CD4-positive, alpha-beta memory T cell (primary cell): Measurements from ENCODE around the gene ODAD4. TPM values are rescaled to one million over a fixed set of nuclear protein-coding genes. Genes with fewer than 3 reads are reported as not detected.

Experiments
- CTCF ChIA-PET: fragments of 350-600 bp; sonication (Branson Sonifier 250); formaldehyde crosslinking; loops from one replicate; lab custom pipeline; 2021; ENCODE audit warnings: inconsistent platforms; ENCODE audit not compliant: partially characterized antibody; lab: Charles Lee
- POLR2A ChIA-PET: fragments of 350-600 bp; sonication (Branson Sonifier 250); formaldehyde crosslinking; loops from one replicate; lab custom pipeline; 2021; ENCODE audit not compliant: partially characterized antibody; lab: Charles Lee
- DNase-seq, 5 donors: peaks; one replicate each; pipeline versions ENCODE4 v3.0.0 to v3.0.0-alpha.2; 2020 to 2022; ENCODE audit warnings: mixed read lengths in 1 of 5
- H3K27ac ChIP-seq: one replicate; pipeline ENCODE4 v1.7.0; 2013; ENCODE audit warnings: low read depth, low read length
- H3K27me3 ChIP-seq: 2 replicates; pipeline ENCODE4 v1.7.0; 2013; ENCODE audit warnings: mild to moderate bottlenecking, low read length, moderate library complexity; ENCODE audit not compliant: insufficient read depth
- H3K36me3 ChIP-seq: 2 replicates; pipeline ENCODE4 v1.7.0; 2013; ENCODE audit warnings: mild to moderate bottlenecking, low read length, moderate library complexity; ENCODE audit not compliant: insufficient read depth
- H3K4me1 ChIP-seq: 2 replicates; pipeline ENCODE4 v1.7.0; 2013; ENCODE audit warnings: mild to moderate bottlenecking, low read length, moderate library complexity; ENCODE audit not compliant: insufficient read depth
- H3K4me3 ChIP-seq, 2 donors: one replicate each; pipeline ENCODE4 v1.7.0; 2013; ENCODE audit warnings: low read length in 2 of 2, mild to moderate bottlenecking in 1 of 2
- H3K9me3 ChIP-seq, 2 donors: one replicate each; pipeline ENCODE4 v1.7.0; 2013; ENCODE audit warnings: low read length in 2 of 2, control low read depth in 1 of 2; ENCODE audit not compliant: control insufficient read depth in 1 of 2
- H3K27ac Mint-ChIP-seq, 7 donors: one replicate each; pipeline ENCODE4 v1.8.0; 2020 to 2021; ENCODE audit warnings: mixed read lengths in 7 of 7, mild to moderate bottlenecking in 6 of 7, inconsistent platforms in 3 of 7, moderate library complexity in 3 of 7
- H3K27me3 Mint-ChIP-seq, 2 donors: one replicate each; pipeline ENCODE4 v1.8.0; 2020 to 2021; ENCODE audit warnings: mixed read lengths in 2 of 2
- H3K36me3 Mint-ChIP-seq, 2 donors: one replicate each; pipeline ENCODE4 v1.8.0; 2020 to 2021; ENCODE audit warnings: mixed read lengths in 2 of 2, inconsistent platforms in 1 of 2, mild to moderate bottlenecking in 1 of 2
- H3K4me1 Mint-ChIP-seq, 4 donors: one replicate each; pipeline ENCODE4 v1.8.0; 2020 to 2021; ENCODE audit warnings: mixed read lengths in 4 of 4, mild to moderate bottlenecking in 1 of 4
- H3K4me3 Mint-ChIP-seq, 8 donors: one replicate each; pipeline ENCODE4 v1.8.0; 2020 to 2021; ENCODE audit warnings: mixed read lengths in 8 of 8, mild to moderate bottlenecking in 7 of 8, moderate library complexity in 6 of 8, inconsistent platforms in 3 of 8
- H3K9me3 Mint-ChIP-seq, 8 donors: one replicate each; pipeline ENCODE4 v1.8.0; 2020 to 2021; ENCODE audit warnings: mixed read lengths in 8 of 8, mild to moderate bottlenecking in 5 of 8, inconsistent platforms in 3 of 8, moderate library complexity in 1 of 8
- intact Hi-C: fragments of 100-400 bp; cut with micrococcal nuclease; formaldehyde crosslinking; loops from one replicate; pipeline ENCODE4 v1.15.1; 2023
- polyA plus RNA-seq, 2 donors: library from polyadenylated mRNA; unstranded; fragments of 300-500 nt; fragmentation: Illumina TruSeq; gene quantifications; one replicate each; pipeline ENCODE4 v1.2.3, GENCODE V29; 2021
- total RNA-seq, 2 experiments: library from RNA; stranded (reverse); gene quantifications; one replicate each; pipeline ENCODE4 v1.2.3, GENCODE V29; 2021

The ODAD4 gene
- total and polyA plus RNA-seq, 4 experiments from 2014 or later = 0.11 to 0.20 TPM; not detected in 2

GRCh38 chr17:41893384-41893783 lies 37.0 kb upstream of the ODAD4 start:
- Mint-ChIP-seq H3K4me1 (peaks cover 0 to 6% (median 0%) of the 10 kb centered on the region in 4 donors), H3K27me3 (no peaks in the 10 kb centered on the region), H3K36me3 (peaks cover 46 to 75% of the 10 kb centered on the region in 2 donors), H3K9me3 (no peaks in the 10 kb centered on the region), H3K4me3 (no peak overlapping the region), H3K27ac (no peak overlapping the region)
- Histone ChIP-seq H3K27me3 (no peaks in the 10 kb centered on the region), H3K9me3 (no peaks in the 10 kb centered on the region), H3K4me1 (no peaks in the 10 kb centered on the region), H3K4me3 (no peak overlapping the region), H3K27ac (no peak overlapping the region), H3K36me3 (peaks cover 74% of the 10 kb centered on the region)
- no peak for DNase-seq
- intact Hi-C loops = no loop called here
- POLR2A ChIA-PET = interaction anchor here (1.6 kb wide), 1 partner anchor 25 kb away, joined by 5 read pairs; the partner anchor contains the start of gene ACLY
- CTCF ChIA-PET = no interaction called here

DNA sequence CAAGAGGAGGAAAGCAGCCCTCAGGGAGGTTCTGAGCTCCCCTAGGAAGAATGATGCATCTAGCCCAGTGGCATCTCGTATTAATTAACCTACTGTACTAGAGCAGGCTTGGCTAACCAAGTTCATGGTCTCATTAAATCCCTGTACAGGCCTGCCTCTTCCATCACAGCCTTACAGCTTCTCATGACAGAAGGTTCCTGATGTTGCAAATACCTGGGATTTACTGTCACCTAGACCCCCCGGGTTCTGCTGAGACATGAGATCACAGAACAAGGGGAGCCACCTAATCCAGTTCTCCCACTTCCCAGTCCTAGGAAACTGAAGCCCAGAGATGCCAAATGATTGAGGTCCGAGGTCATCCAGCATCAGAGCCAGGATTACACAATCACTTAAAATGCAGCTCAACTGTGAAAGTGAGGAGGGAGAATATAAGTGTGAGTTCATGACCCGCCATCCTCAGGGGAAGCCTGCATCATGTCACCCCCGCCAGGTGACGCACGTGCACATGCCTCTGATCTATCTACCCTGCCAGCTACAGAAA lies 35.6 kb upstream of the ODAD4 start:
- peaks cover 80% of the 10 kb centered on the region for H3K36me3 ChIP-seq
- Mint-ChIP-seq H3K36me3 (peaks cover 56 to 77% of the 10 kb centered on the region in 2 donors), H3K27me3 (no peaks in the 10 kb centered on the region), H3K4me1 (peaks cover 0 to 6% (median 0%) of the 10 kb centered on the region in 4 donors), H3K9me3 (no peaks in the 10 kb centered on the region), H3K4me3 (no peak overlapping the region), H3K27ac (no peak overlapping the region)
- ChIA-PET POLR2A (interaction anchor here (0.6 kb wide), 1 partner anchor 659 kb away, joined by 3 read pairs; no protein-coding TSS in a partner anchor), CTCF (interaction anchor here (1.6 kb wide), 1 partner anchor 30 kb away, joined by 3 read pairs; the partner anchor contains the start of gene KLHL11)
- H3K4me3 ChIP-seq = no peak overlapping the region
- H3K27ac ChIP-seq = no peak overlapping the region
- intact Hi-C loops = no loop called here
- H3K9me3 ChIP-seq = no peaks in the 10 kb centered on the region
- no peak for DNase-seq
- no peaks in the 10 kb centered on the region for H3K27me3 ChIP-seq
- no peaks in the 10 kb centered on the region for H3K4me1 ChIP-seq

- Histone ChIP-seq H3K4me3 (no peak overlapping the region), H3K27me3 (no peaks in the 10 kb centered on the region), H3K27ac (no peak overlapping the region), H3K4me1 (no peaks in the 10 kb centered on the region), H3K9me3 (no peaks in the 10 kb centered on the region), H3K36me3 (peaks cover 78% of the 10 kb centered on the region)
- H3K9me3 Mint-ChIP-seq = no peaks in the 10 kb centered on the region
- H3K4me1 Mint-ChIP-seq = peaks cover 0 to 6% (median 0%) of the 10 kb centered on the region in 4 donors
- H3K27ac Mint-ChIP-seq = peak overlapping the region in 3 of 7 donors; percentile 7 to 48 (median 28)
- no peak for DNase-seq
- intact Hi-C loops = no loop called here
- ChIA-PET POLR2A (interaction anchor here (0.6 kb wide), 1 partner anchor 658 kb away, joined by 3 read pairs; no protein-coding TSS in a partner anchor), CTCF (interaction anchor here (1.6 kb wide), 1 partner anchor 30 kb away, joined by 3 read pairs; the partner anchor contains the start of gene KLHL11)
- H3K27me3 Mint-ChIP-seq = no peaks in the 10 kb centered on the region
- no peak overlapping the region for H3K4me3 Mint-ChIP-seq
- H3K36me3 Mint-ChIP-seq = peaks cover 57 to 76% of the 10 kb centered on the region in 2 donors
Observed at GRCh38 chr17:41895617-41896016, 34.8 kb upstream of the ODAD4 start.

DNA sequence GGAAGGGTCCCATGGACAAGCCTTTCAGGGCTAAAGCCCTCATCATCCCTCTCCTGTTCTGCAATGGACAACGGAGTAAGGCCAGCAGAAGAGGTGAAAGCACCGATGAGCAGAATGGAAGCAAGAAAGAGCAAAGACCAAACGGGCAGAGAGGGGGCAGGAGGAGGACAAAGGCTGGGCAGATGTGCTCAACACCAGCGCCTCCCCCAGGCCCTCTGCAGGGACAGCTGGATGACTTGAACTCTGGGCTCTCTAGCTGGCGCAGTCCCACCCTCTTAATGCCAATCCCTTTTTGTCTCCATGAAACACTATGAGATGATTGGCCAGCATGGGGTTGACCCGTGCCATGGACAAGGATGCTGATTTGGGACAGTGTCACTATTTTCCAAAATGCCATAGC lies 33.7 kb upstream of the ODAD4 start:
- Histone ChIP-seq H3K9me3 (no peaks in the 10 kb centered on the region), H3K27ac (no peak overlapping the region), H3K36me3 (peaks cover 78% of the 10 kb centered on the region), H3K27me3 (no peaks in the 10 kb centered on the region), H3K4me1 (no peaks in the 10 kb centered on the region), H3K4me3 (no peak overlapping the region)
- Mint-ChIP-seq H3K9me3 (no peaks in the 10 kb centered on the region), H3K36me3 (peaks cover 67 to 83% of the 10 kb centered on the region in 2 donors), H3K4me1 (peaks cover 0 to 6% (median 0%) of the 10 kb centered on the region in 4 donors), H3K27me3 (no peaks in the 10 kb centered on the region), H3K27ac (no peak overlapping the region), H3K4me3 (no peak overlapping the region)
- no peak for DNase-seq
- ChIA-PET CTCF (no interaction called here), POLR2A (no interaction called here)
- intact Hi-C loops = no loop called here

DNA sequence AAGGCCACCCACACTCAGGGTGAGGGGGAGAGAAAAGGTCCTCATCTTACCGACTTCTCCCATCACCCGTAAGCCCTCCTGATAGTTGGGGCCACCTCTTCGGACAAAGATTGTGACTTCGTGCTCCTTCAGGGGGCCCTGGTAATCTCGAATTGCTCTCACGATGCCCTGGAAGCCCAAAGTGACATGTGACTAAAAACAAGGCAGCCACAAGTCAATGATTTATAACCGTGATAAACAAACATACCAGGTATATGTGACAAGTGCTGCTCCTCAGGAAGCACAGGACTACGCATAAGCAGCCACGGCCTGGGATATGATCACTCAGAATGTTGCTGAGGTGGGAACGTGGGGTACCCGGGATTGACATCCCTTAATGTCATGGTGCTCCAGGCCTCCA lies 28.8 kb upstream of the ODAD4 start:
- Histone ChIP-seq H3K27me3 (no peaks in the 10 kb centered on the region), H3K9me3 (no peaks in the 10 kb centered on the region), H3K27ac (no peak overlapping the region), H3K4me3 (no peak overlapping the region), H3K4me1 (no peaks in the 10 kb centered on the region), H3K36me3 (peaks cover 65% of the 10 kb centered on the region)
- Mint-ChIP-seq H3K36me3 (peaks cover 48 to 71% of the 10 kb centered on the region in 2 donors), H3K27ac (peak overlapping the region in 1 of 7 donors; percentile 37), H3K9me3 (no peaks in the 10 kb centered on the region), H3K27me3 (no peaks in the 10 kb centered on the region), H3K4me3 (no peak overlapping the region), H3K4me1 (peaks cover 0 to 3% (median under 1%) of the 10 kb centered on the region in 4 donors)
- CTCF ChIA-PET = no interaction called here
- no peak for DNase-seq
- POLR2A ChIA-PET = no interaction called here
- intact Hi-C loops = no loop called here

GRCh38 chr17:41904242-41904841 lies 26.1 kb upstream of the ODAD4 start:
- intact Hi-C loops = no loop called here
- no peak overlapping the region for H3K4me3 Mint-ChIP-seq
- POLR2A ChIA-PET = no interaction called here

GRCh38 chr17:41905172-41905571 lies 25.2 kb upstream of the ODAD4 start:
- no peak for DNase-seq
- Mint-ChIP-seq H3K4me3 (no peak overlapping the region), H3K36me3 (peaks cover 45 to 72% of the 10 kb centered on the region in 2 donors), H3K9me3 (no peaks in the 10 kb centered on the region), H3K27me3 (no peaks in the 10 kb centered on the region), H3K4me1 (peaks cover 0 to 2% (median under 1%) of the 10 kb centered on the region in 4 donors), H3K27ac (peak overlapping the region in 1 of 7 donors; percentile 8)
- no peak overlapping the region for H3K4me3 ChIP-seq
- no peaks in the 10 kb centered on the region for H3K27me3 ChIP-seq
- H3K9me3 ChIP-seq = no peaks in the 10 kb centered on the region
- intact Hi-C loops = no loop called here
- ChIA-PET CTCF (no interaction called here), POLR2A (no interaction called here)
- H3K27ac ChIP-seq = no peak overlapping the region
- H3K36me3 ChIP-seq = peaks cover 67% of the 10 kb centered on the region
- no peaks in the 10 kb centered on the region for H3K4me1 ChIP-seq

More at GRCh38 chr17:41904242-41904841, 26.1 kb upstream of the ODAD4 start:
- no peaks in the 10 kb centered on the region for H3K9me3 ChIP-seq
- no peaks in the 10 kb centered on the region for H3K4me1 ChIP-seq
- no peak for DNase-seq
- no peaks in the 10 kb centered on the region for H3K27me3 ChIP-seq
- no peak overlapping the region for H3K4me3 ChIP-seq
- H3K27me3 Mint-ChIP-seq = no peaks in the 10 kb centered on the region
- H3K27ac ChIP-seq = no peak overlapping the region
- H3K4me1 Mint-ChIP-seq = peaks cover 0 to 2% (median under 1%) of the 10 kb centered on the region in 4 donors
- CTCF ChIA-PET = no interaction called here
- H3K27ac Mint-ChIP-seq = peak overlapping the region in 2 of 7 donors; percentile 13 to 36
- peaks cover 63% of the 10 kb centered on the region for H3K36me3 ChIP-seq
- H3K36me3 Mint-ChIP-seq = peaks cover 40 to 68% of the 10 kb centered on the region in 2 donors
- H3K9me3 Mint-ChIP-seq = no peaks in the 10 kb centered on the region
